GM21529 (cell line): Measurements from ENCODE around the gene PIK3R4.

Source experiments
- ATAC-seq: cut with Tn5 transposase; IDR thresholded peaks from one replicate; pipeline ENCODE4 v1.9.1; 2021; ENCODE audit not compliant: unreplicated experiment

Gene PIK3R4

GRCh38 chr3:130743354-130743753 is 3.3 kb downstream of the PIK3R4 start:
- ATAC-seq, result no peak

DNA sequence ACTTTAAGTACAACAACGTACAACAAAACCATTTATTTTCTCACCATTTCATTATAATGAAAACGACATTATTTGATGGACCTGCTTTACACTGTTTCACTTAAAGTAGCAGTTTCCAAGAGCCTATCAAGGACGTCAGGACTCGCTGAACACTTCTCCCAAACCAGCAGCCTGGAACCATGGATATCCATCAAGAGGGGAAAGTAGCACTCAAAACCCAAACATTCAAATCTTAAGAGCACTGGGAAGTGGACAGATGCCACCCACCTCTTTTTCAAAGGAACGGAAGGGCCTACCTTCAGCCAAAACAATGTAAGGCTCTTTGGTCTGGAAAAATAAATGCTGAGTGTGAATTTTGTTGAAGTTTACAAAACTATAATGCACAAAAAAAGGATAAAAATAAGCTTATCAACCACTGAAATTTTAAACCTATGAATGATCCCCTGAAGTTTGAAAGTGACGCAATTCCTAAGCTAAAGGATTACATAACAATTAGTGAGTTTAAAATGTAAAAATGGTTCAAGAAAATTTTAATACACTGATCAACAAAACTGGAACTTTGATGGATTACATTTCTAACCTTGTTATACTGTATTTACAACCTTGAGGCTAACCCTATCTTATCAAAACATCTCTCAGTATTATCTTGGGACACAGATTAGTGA is 4.6 kb downstream of the PIK3R4 start:
- no peak for ATAC-seq

DNA sequence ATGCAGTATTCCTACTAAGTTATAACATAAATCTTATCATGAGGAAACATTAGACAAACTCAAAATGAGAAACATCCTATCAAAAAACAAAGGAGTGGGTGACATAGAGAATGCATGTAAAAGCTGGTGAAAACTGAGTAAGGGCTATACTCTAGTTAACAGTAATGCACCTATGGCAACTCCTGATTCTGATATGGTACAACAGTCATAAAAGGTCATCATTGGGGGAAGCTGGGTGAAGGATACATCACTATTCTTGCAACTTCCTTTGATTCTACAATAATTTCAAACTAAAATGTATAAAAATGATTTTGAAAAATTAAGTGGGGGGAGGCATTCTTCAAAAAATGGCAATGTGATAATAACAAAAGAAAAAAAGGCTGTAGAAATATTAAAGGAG is 6.8 kb downstream of the PIK3R4 start:
- ATAC-seq, result no peak

- no peak for ATAC-seq
These were observed 8.4 kb downstream of the PIK3R4 start for GRCh38 chr3:130738241-130738640.

GRCh38 chr3:130737622-130738021 is 9.0 kb downstream of the PIK3R4 start:
- ATAC-seq, result no peak

GRCh38 chr3:130733236-130733875 is 13.3 kb downstream of the PIK3R4 start:
- ATAC-seq, result no peak

- no peak for ATAC-seq
These were observed 14.1 kb downstream of the PIK3R4 start for GRCh38 chr3:130732501-130732900.

GRCh38 chr3:130731817-130732216 is 14.8 kb downstream of the PIK3R4 start:
- ATAC-seq, result no peak

GRCh38 chr3:130729154-130729553 is 17.5 kb downstream of the PIK3R4 start:
- no peak for ATAC-seq

GRCh38 chr3:130728037-130728436 is 18.6 kb downstream of the PIK3R4 start:
- no peak for ATAC-seq

GRCh38 chr3:130725746-130726145 is 20.9 kb downstream of the PIK3R4 start:
- no peak for ATAC-seq

- no peak for ATAC-seq
These were observed 31.0 kb downstream of the PIK3R4 start for GRCh38 chr3:130715616-130716015.

DNA sequence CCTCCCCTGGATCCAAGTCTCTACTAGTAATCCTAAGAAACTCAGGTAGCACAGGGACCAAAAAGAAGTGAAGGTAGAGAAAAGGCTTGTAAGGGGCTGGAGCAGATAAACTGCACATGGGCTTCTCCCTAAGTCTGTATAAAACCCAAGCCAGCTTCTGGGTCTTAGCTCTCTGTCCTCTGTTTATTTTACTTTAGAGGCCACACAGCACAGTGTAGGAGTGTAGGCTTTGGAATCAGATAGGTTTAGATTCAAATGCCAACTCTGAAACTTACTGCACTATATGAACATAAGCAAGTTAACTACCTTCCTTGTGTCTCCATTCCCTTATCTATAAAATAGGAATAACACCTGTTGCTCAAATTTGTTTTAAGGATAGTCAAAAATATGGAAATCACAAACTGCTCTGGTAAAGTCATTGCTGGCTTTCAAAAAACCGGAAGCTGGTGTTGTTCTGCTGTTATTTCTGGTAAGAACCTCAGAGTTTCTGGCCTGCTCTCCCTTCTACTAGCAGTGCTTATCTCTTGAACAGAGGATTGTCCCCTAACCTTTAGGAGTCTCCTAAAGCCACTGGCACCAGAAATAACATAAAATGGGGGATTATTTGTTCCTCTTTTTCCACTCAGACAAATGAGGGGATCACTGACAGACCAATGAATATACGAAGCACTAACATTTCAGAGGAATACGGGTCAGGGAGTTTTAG is 33.8 kb downstream of the PIK3R4 start:
- no peak for ATAC-seq

DNA sequence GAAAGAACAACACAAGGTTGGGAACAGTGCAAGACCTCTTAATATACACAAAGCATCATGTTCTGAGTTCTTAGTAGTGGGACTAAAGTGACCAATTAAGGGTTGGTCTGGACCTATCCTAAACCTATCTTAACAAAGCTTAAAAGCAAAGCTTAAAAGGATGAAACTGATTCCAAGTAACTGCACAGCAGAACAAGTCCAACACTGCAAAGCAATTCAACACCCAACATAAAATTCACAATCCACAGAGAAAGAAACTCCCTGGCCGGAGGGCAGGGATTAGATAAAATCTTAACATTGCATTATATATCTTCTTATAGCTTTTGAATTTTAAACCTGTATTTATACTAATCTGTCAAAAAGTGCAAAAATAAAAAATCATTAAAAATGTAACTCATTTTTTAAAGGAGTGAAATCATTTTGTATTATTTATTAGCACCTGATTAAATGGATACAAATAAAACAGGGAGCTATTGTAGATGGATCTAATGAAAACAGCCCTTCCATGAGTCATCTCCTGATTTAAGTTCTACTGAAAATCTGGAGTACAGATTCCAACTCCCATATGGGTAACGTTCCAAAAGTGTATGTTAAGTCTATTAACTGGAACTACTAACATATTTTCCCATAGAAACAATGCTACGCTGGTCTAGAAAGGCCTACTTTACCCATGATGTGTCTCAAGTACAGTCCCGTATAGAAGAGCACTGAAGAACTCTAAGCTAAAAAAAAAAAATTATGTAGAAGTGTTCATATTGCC is 34.9 kb downstream of the PIK3R4 start:
- no peak for ATAC-seq

DNA sequence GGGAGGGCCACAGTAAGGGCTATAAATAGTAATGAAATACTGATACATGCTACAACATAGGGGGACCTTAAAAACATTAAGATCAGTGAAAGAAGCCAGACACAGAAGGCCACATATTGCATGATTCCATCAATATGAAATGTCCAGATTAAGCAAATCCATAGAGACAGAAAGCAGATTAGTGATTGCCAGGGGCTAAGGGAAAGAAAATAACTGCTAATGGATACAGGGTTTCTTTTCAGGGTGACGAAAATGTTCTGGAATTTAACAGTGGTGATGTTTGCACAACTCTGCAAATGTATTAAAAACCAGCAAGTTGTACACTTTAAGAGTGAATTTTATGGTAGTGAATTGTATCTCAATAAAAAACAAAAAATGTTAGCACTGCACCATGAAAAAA is 37.0 kb downstream of the PIK3R4 start:
- ATAC-seq, result no peak

DNA sequence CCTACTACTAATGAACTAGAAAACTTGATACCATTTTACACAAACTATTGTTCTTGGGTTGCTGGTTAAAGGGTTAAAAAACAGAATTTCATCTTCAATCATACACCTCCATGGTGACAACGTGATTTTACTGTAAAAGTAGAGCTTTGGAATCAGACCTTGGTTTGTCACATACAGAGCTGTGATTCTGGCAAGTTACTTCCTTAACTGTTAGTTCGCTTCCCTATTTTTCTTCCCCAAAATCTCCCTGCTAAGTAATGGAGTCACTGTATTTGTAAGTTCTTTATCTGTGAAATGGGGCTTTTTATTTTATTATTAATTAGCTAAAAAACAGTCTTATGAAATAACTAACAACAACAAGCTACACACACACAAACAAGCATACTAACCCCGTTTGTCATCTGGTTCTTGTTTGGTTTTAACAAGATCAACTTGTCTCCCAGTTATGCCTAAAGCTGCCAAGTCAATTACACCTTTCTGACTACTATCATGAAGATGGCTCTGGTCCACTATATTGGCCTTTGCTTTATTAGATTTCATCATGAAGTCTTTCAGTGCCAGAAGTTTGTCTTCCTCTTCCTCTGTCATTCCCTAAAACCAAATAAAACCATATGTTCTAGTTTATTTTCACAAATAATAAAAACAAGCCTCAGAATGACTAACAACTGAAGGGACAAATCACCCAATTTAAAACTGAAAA is 38.6 kb downstream of the PIK3R4 start:
- no peak for ATAC-seq

- no peak for ATAC-seq
These were observed 41.1 kb downstream of the PIK3R4 start for GRCh38 chr3:130705501-130705900.

DNA sequence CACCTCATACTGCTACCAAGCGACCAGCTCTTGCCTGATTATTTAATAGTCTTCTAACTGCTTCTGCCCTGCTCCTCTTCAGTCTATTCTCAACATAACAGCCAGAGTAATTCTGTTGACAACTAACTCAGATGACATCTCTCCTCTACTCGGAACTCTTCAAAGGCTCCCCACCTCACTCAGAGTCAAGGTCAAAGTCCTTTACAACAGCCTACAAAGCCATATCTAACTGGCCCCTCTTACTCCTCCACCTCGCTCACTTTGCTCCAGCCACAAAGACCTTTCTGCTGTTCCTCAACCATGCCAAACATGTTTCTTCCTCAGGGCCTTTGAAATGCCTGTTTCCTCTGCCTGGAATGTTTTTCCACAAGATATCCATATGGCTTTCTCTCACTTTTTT is 43.6 kb downstream of the PIK3R4 start:
- no peak for ATAC-seq

GRCh38 chr3:130700541-130700940 is 46.1 kb downstream of the PIK3R4 start:
- no peak for ATAC-seq

DNA sequence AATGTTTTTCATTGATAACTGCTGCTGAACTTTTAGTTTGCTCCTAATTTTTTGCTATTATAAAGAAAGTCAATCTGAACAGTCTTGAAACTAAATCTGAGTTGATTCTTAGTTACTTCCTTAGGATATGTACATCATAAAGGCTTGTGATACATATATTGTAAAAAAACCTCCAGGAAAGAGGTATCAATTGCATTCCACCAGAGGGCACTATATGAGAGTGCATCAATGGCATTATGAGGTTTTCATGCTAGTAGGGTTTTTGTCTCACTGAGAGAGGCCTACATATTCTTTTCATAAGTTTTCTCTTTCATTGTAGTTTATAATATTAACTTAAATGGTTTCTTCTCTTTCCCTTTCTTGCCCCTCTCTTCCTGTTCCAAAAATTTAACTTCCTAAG is 46.9 kb downstream of the PIK3R4 start:
- no peak for ATAC-seq

GRCh38 chr3:130693314-130693713 is 53.3 kb downstream of the PIK3R4 start:
- no peak for ATAC-seq
